K562 (cell line): ENCODE measurements around the gene MMP24OS. TPM values are rescaled to one million over a fixed set of nuclear protein-coding genes. Genes with fewer than 3 reads are reported as not detected.
A peak's percentile ranks its signal among the peaks of the same experiment; 100 is the strongest.

ENCODE experiments used
- ARNT ChIP-seq, 2 experiments: fragments of 450-650 bp; IDR thresholded peaks; 2 replicates each; pipeline ENCODE4 v1.6.1; 2016; ENCODE audit warnings: mild to moderate bottlenecking in 1 of 2
- FOXJ3 ChIP-seq: sonication (generic); formaldehyde crosslinking; IDR thresholded peaks from 2 replicates; pipeline ENCODE4 v1.4.0; 2020; ENCODE audit warnings: mild to moderate bottlenecking, missing genetic modification reagents
- HDAC2 ChIP-seq: fragments of 450-650 bp; IDR thresholded peaks from 2 replicates; pipeline ENCODE4 v1.6.1; 2016; ENCODE audit warnings: mild to moderate bottlenecking
- KHSRP ChIP-seq: fragments of 450-650 bp; IDR thresholded peaks from 2 replicates; pipeline ENCODE4 v1.6.1; 2017
- MCM5 ChIP-seq: fragments of 450-650 bp; IDR thresholded peaks from 2 replicates; pipeline ENCODE4 v1.6.1; 2016; ENCODE audit warnings: low read depth
- POLR2AphosphoS5 ChIP-seq: IDR thresholded peaks from 2 replicates; pipeline ENCODE4 v1.6.1; 2011; ENCODE audit warnings: mild to moderate bottlenecking, low read depth, low read length, moderate library complexity; ENCODE audit not compliant: control insufficient read depth, insufficient read depth
- PPARD ChIP-seq: fragments of 250-450 bp; sonication (Bioruptor Pico); IDR thresholded peaks from 2 replicates; pipeline ENCODE4 v1.8.0; 2022; ENCODE audit warnings: inconsistent platforms, mild to moderate bottlenecking, moderate library complexity
- SOX6 ChIP-seq: fragments of 450-650 bp; IDR thresholded peaks from 2 replicates; pipeline ENCODE4 v1.6.1; 2014; ENCODE audit warnings: mild to moderate bottlenecking
- TBL1XR1 ChIP-seq, 2 experiments: IDR thresholded peaks; 2 replicates each; pipeline ENCODE4 v1.6.1; 2012; ENCODE audit warnings: improper control_type of control experiment in 2 of 2, low read length in 2 of 2, mild to moderate bottlenecking in 1 of 2
- ZNF239 ChIP-seq: fragments of 250-450 bp; sonication (Bioruptor Pico); IDR thresholded peaks from 2 replicates; pipeline ENCODE4 v1.4.0; 2020; ENCODE audit warnings: mild to moderate bottlenecking
- ZNF695 ChIP-seq: fragments of 450-650 bp; formaldehyde crosslinking; IDR thresholded peaks from 2 replicates; pipeline ENCODE4 v1.4.0; 2020; ENCODE audit warnings: mild to moderate bottlenecking, moderate library complexity
- ZNF707 ChIP-seq: fragments of 250-450 bp; sonication (Bioruptor Pico); conservative IDR thresholded peaks from 2 replicates; pipeline ENCODE4 v1.8.0; 2022; ENCODE audit warnings: inconsistent platforms, mild to moderate bottlenecking, moderate library complexity
- polyA plus RNA-seq, 8 experiments: library from polyadenylated mRNA; depleted of rRNA in 4 of 8; stranded (reverse) in 5 of 8; unstranded in 3 of 8; fragments of >200 nt; fragmentation: Nextera tagmentation in 2 of 8; fragmentation: Illumina TruSeq in 1 of 8; extraction: Ambion mirVana in 2 of 8; extraction: Trizol in 1 of 8; gene quantifications; 2 replicates each; pipeline versions ENCODE4 v1.2.1 to v1.2.3, GENCODE V29; 2011 to 2014; ENCODE audit warnings: inconsistent platforms in 1 of 8, missing spikeins in 1 of 8
- total RNA-seq, 7 experiments: library from RNA; depleted of rRNA in 6 of 7; stranded (reverse); fragments of >200 nt in 6 of 7; fragmentation: Illumina TruSeq in 2 of 7; extraction: Trizol in 2 of 7; gene quantifications; 2 replicates each; pipeline versions ENCODE4 v1.2.1 to v1.2.3, GENCODE V29; 2011 to 2021; ENCODE audit warnings: low replicate concordance in 1 of 7
- TF ChIP-seq, protein P1 (sequence below): sonication (generic); formaldehyde crosslinking; IDR thresholded peaks from 2 replicates; pipeline ENCODE4 v1.8.0; 2022; ENCODE audit warnings: missing genetic modification reagents, mild to moderate bottlenecking, moderate library complexity, borderline replicate concordance
- TF ChIP-seq, protein P2 (sequence below): fragments of 250-450 bp; sonication (Bioruptor Pico); IDR thresholded peaks from 2 replicates; pipeline ENCODE4 v1.4.0; 2020; ENCODE audit warnings: borderline replicate concordance
- TF ChIP-seq, protein P3 (sequence below): fragments of 450-650 bp; IDR thresholded peaks from 2 replicates; pipeline ENCODE4 v1.6.1; 2016; ENCODE audit warnings: low read depth, mild to moderate bottlenecking, moderate library complexity
- TF ChIP-seq, protein P4 (sequence below): fragments of 250-450 bp; sonication (Bioruptor Pico); IDR thresholded peaks from 2 replicates; pipeline ENCODE4 v1.8.0; 2021; ENCODE audit warnings: moderate library complexity, mild to moderate bottlenecking, inconsistent platforms
- TF ChIP-seq, protein P5 (sequence below): sonication (generic); formaldehyde crosslinking; IDR thresholded peaks from 2 replicates; pipeline ENCODE4 v1.8.0; 2022; ENCODE audit warnings: missing genetic modification reagents, mild to moderate bottlenecking, borderline replicate concordance
- TF ChIP-seq, protein P6 (sequence below), 2 experiments: fragments of 450-650 bp; IDR thresholded peaks; 2 replicates each; pipeline ENCODE4 v1.6.1; 2016

MMP24OS gene
- total and polyA plus RNA-seq, 9 of the 15 experiments (the other 6 are each of a cell fraction or from before 2014, with no cell fraction given), result 0.92 to 41.5 (median 11.4) TPM

DNA sequence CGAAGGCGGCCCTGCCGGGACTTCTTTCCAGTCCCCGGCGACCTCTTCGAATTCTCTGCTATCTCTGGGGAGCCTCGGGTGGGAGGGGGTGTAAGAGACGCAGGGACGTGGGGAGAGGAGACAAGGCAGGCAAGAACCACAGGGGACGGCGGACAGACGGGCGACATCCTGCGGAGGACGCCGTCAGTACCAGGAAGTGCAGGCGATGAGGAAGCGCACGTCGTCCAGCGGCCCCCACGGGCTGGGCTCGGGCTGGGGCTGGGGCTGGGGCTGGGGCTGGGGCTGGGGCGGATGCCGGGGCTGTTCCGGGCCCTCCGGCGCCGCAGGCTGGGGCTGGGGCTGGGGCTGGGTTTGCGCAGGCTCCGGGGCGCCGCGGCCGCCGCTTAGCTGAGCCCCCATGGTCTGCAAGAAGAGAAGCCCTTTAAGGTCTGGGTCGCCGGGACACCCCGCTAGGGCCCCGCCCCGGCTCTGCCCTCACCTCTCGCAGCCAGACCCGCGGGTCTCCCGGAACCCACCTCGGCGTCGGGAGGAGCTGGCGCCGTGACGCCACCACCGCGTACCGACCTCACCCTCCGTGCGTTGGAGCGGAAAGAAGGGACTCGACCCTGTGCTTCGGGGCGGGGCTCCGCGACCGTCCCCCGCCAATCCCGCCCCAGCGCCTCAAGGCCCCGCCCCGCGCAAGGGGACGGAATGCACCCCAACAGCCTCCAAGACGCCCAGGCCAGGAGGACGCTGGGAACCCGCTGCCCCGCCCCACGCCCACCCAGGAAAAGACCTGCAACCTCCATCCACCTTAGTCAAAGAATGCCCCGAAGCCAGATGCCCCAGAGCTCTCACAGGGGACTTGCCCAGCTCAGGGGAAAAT is at the start of gene MMP24OS (continued):
- TF ChIP-seq TBL1XR1 (IDR thresholded peaks at IDR 0.05; ENCODE audit: low read length in 2 of 2), result no peak
- TF ChIP-seq, protein P1, sequence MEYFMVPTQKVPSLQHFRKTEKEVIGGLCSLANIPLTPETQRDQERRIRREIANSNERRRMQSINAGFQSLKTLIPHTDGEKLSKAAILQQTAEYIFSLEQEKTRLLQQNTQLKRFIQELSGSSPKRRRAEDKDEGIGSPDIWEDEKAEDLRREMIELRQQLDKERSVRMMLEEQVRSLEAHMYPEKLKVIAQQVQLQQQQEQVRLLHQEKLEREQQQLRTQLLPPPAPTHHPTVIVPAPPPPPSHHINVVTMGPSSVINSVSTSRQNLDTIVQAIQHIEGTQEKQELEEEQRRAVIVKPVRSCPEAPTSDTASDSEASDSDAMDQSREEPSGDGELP (CRISPR knock-in tag), result peak; percentile 18; the same call in 1 of the 2 replicates
- TF ChIP-seq, protein P2, sequence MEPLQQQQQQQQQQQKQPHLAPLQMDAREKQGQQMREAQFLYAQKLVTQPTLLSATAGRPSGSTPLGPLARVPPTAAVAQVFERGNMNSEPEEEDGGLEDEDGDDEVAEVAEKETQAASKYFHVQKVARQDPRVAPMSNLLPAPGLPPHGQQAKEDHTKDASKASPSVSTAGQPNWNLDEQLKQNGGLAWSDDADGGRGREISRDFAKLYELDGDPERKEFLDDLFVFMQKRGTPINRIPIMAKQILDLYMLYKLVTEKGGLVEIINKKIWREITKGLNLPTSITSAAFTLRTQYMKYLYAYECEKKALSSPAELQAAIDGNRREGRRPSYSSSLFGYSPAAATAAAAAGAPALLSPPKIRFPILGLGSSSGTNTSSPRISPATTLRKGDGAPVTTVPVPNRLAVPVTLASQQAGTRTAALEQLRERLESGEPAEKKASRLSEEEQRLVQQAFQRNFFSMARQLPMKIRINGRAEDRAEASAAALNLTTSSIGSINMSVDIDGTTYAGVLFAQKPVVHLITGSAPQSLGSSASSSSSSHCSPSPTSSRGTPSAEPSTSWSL (CRISPR knock-in tag), result no peak
- TF ChIP-seq POLR2AphosphoS5, result peak; percentile 79; the same call in 1 of the 2 replicates
- no peak for TF ChIP-seq ZNF695
- no peak for TF ChIP-seq ZNF707 (CRISPR knock-in tag)
- TF ChIP-seq, protein P3, sequence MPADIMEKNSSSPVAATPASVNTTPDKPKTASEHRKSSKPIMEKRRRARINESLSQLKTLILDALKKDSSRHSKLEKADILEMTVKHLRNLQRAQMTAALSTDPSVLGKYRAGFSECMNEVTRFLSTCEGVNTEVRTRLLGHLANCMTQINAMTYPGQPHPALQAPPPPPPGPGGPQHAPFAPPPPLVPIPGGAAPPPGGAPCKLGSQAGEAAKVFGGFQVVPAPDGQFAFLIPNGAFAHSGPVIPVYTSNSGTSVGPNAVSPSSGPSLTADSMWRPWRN, result no peak
- TF ChIP-seq MCM5, result no peak
- no peak for TF ChIP-seq HDAC2
- TF ChIP-seq ARNT (IDR thresholded peaks at IDR 0.05), result no peak
- TF ChIP-seq, protein P4, sequence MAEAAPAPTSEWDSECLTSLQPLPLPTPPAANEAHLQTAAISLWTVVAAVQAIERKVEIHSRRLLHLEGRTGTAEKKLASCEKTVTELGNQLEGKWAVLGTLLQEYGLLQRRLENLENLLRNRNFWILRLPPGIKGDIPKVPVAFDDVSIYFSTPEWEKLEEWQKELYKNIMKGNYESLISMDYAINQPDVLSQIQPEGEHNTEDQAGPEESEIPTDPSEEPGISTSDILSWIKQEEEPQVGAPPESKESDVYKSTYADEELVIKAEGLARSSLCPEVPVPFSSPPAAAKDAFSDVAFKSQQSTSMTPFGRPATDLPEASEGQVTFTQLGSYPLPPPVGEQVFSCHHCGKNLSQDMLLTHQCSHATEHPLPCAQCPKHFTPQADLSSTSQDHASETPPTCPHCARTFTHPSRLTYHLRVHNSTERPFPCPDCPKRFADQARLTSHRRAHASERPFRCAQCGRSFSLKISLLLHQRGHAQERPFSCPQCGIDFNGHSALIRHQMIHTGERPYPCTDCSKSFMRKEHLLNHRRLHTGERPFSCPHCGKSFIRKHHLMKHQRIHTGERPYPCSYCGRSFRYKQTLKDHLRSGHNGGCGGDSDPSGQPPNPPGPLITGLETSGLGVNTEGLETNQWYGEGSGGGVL (CRISPR knock-in tag), result no peak
- TF ChIP-seq FOXJ3 (CRISPR knock-in tag), result no peak
- no peak for TF ChIP-seq PPARD (CRISPR knock-in tag)
- TF ChIP-seq, protein P5, sequence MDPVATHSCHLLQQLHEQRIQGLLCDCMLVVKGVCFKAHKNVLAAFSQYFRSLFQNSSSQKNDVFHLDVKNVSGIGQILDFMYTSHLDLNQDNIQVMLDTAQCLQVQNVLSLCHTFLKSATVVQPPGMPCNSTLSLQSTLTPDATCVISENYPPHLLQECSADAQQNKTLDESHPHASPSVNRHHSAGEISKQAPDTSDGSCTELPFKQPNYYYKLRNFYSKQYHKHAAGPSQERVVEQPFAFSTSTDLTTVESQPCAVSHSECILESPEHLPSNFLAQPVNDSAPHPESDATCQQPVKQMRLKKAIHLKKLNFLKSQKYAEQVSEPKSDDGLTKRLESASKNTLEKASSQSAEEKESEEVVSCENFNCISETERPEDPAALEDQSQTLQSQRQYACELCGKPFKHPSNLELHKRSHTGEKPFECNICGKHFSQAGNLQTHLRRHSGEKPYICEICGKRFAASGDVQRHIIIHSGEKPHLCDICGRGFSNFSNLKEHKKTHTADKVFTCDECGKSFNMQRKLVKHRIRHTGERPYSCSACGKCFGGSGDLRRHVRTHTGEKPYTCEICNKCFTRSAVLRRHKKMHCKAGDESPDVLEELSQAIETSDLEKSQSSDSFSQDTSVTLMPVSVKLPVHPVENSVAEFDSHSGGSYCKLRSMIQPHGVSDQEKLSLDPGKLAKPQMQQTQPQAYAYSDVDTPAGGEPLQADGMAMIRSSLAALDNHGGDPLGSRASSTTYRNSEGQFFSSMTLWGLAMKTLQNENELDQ (CRISPR knock-in tag), result no peak
- TF ChIP-seq, protein P6, sequence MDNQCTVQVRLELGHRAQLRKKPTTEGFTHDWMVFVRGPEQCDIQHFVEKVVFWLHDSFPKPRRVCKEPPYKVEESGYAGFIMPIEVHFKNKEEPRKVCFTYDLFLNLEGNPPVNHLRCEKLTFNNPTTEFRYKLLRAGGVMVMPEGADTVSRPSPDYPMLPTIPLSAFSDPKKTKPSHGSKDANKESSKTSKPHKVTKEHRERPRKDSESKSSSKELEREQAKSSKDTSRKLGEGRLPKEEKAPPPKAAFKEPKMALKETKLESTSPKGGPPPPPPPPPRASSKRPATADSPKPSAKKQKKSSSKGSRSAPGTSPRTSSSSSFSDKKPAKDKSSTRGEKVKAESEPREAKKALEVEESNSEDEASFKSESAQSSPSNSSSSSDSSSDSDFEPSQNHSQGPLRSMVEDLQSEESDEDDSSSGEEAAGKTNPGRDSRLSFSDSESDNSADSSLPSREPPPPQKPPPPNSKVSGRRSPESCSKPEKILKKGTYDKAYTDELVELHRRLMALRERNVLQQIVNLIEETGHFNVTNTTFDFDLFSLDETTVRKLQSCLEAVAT (IDR thresholded peaks at IDR 0.05), result no peak
- TF ChIP-seq KHSRP, result no peak
- no peak for TF ChIP-seq SOX6
- TF ChIP-seq ZNF239 (CRISPR knock-in tag), result no peak
